ENCODE results near the gene CHRDL2. TPM values are rescaled to one million over a fixed set of nuclear protein-coding genes. Genes with fewer than 3 reads are reported as not detected.

The CHRDL2 gene, protein sequence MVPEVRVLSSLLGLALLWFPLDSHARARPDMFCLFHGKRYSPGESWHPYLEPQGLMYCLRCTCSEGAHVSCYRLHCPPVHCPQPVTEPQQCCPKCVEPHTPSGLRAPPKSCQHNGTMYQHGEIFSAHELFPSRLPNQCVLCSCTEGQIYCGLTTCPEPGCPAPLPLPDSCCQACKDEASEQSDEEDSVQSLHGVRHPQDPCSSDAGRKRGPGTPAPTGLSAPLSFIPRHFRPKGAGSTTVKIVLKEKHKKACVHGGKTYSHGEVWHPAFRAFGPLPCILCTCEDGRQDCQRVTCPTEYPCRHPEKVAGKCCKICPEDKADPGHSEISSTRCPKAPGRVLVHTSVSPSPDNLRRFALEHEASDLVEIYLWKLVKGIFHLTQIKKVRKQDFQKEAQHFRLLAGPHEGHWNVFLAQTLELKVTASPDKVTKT
- polyA plus RNA-seq (2011; rRNA removed) = 0.09 TPM in 1 of 2 replicates, not detected in the other
- polyA minus RNA-seq (2011; rRNA and poly(A)+ RNA removed) = not detected in 2 replicates

DNA sequence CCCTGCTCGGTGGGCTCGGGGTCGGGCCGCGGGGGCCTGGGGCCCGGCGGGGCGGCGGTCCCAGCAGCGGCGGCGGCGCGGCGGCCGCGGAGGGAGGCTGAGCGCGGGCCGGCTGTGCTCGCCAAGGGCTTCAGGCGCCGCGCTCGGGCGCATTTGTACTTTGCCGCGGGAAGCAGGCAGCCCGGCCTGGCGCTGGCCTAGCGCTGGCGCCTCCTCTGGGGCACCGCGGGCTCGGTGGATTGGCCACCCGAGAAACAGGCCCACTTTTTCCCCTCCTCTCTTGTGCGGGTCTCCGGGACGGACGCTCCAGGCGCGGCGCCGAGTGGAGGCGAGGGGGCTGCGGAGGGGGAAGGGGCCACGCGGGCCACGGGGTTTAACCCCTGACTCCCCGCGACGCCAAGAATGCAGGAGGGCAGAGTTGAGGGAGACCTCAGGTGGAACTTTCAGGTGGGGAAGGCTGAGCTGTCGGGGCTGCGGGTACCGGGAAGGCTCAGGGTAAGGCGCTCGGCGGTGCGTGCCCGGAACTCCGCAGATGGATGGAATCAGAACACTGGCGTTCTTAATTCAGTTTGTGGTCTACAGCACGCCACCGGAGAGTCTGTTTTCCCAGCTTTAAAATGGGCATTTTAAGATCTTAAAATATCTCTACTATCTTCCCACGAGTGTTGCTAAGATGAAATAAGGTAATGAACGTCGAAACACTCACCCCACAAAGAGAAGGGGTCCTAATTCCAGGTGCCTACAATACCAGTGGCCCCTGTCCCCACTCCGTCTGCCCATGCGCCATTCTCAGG, at the start of gene CHRDL2:
TSS of gene CHRDL2 (minus strand) at position 126 of the 794 bp plus-strand sequence. CDS start 538 bp downstream, outside the sequence.
- Histone ChIP-seq H3K36me3 (ENCODE audit: control insufficient read depth, insufficient read depth, low read length) (no peaks in the 10 kb centered on the region), H3K27me3 (ENCODE audit: control insufficient read depth, insufficient read depth, low read length) (peaks cover 48% of the 10 kb centered on the region), H3K4me3 (ENCODE audit: low read depth, low read length) (peak within 1 kb of the TSS; percentile 33)
- TF ChIP-seq, protein P1, sequence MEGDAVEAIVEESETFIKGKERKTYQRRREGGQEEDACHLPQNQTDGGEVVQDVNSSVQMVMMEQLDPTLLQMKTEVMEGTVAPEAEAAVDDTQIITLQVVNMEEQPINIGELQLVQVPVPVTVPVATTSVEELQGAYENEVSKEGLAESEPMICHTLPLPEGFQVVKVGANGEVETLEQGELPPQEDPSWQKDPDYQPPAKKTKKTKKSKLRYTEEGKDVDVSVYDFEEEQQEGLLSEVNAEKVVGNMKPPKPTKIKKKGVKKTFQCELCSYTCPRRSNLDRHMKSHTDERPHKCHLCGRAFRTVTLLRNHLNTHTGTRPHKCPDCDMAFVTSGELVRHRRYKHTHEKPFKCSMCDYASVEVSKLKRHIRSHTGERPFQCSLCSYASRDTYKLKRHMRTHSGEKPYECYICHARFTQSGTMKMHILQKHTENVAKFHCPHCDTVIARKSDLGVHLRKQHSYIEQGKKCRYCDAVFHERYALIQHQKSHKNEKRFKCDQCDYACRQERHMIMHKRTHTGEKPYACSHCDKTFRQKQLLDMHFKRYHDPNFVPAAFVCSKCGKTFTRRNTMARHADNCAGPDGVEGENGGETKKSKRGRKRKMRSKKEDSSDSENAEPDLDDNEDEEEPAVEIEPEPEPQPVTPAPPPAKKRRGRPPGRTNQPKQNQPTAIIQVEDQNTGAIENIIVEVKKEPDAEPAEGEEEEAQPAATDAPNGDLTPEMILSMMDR (IDR thresholded peaks at IDR 0.05; ENCODE audit: insufficient read depth, low read depth, low read length) = 0 out of 2 replicates have a peak, but pooled peaks have one; percentile 19
- POLR2A ChIA-PET = interaction anchor here (0.7 kb wide), 1 partner anchor 20 kb away, joined by 5 read pairs; no protein-coding TSS in a partner anchor
- CTCF ChIA-PET = interaction anchor here (1.6 to 2.1 kb wide), 2 partner anchors 13 to 85 kb away, joined by 3 to 7 read pairs; no protein-coding TSS in a partner anchor
- DNase-seq (ENCODE audit: low read depth) = no peak

DNA sequence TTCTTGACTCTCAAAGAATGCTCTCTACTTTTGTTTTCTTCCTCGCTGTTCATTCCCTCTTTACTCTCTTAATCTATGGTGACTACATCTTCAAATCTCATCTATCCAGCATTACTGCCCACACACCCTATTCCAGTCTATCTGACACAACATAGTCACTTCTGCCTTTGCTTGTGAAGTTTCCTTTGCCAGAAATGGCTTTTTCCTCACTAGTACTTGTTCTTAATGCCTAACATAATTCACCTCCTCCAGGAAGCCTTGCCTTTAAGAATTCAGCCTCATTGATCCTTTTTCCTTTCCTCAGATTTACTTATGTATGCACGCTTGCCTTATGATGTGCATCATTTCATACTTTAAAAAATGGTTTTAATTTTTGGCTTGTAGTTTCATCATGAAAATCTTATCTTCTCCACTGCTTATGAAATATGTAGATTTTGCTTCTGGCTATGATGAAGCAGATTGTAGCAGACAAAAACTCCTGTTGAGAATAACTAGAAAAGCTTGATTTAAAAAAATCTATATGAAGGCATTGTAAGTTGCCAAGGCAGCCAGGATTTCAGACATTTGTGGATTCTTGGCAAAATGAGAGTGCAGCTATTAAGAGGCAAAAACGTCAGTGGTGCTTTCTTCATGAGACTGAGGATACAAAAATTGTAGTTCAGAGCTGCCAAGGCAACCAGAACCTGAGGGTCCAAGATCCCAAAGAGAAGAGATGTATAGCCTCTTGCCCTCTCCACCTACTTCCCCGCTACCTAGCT, 49.2 kb upstream of the CHRDL2 start:
- ChIA-PET CTCF (interaction anchor here (0.8 to 1.0 kb wide), 2 partner anchors 17 to 164 kb away, joined by 3 read pairs; no protein-coding TSS in a partner anchor), POLR2A (interaction anchor here (0.5 kb wide), 1 partner anchor 1690 kb away, joined by 8 read pairs; no protein-coding TSS in a partner anchor)
- H3K36me3 ChIP-seq (ENCODE audit: control insufficient read depth, insufficient read depth, low read length) = no peaks in the 10 kb centered on the region
- DNase-seq (ENCODE audit: low read depth) = no peak
- no peak overlapping the region for H3K4me3 ChIP-seq (ENCODE audit: low read depth, low read length)
- TF ChIP-seq, protein P1 (IDR thresholded peaks at IDR 0.05; ENCODE audit: insufficient read depth, low read depth, low read length) = no peak
- no peaks in the 10 kb centered on the region for H3K27me3 ChIP-seq (ENCODE audit: control insufficient read depth, insufficient read depth, low read length)

DNA sequence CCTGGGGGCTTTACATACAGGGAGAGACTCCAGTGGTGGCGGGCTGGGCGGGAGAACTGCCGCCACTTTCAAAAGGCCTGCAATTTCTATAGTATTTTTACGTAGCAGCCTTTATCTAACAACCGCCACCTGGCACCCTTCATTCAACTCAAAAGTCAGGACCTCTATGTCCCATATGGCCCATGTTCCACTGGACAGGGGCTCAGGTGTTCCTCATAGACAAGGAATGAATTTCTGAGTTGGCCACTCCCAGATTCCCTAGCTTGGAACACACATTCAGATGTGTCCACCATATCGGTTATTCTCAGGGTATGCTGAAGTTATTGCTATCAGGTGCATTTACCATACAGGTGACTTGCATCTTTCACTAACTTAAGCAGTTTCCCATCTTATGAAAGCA, 47.4 kb upstream of the CHRDL2 start:
- ChIA-PET POLR2A (no interaction called here), CTCF (interaction anchor here (1.4 kb wide), 1 partner anchor 10 kb away, joined by 3 read pairs; no protein-coding TSS in a partner anchor)
- Histone ChIP-seq H3K4me3 (ENCODE audit: low read depth, low read length) (no peak overlapping the region), H3K36me3 (ENCODE audit: control insufficient read depth, insufficient read depth, low read length) (no peaks in the 10 kb centered on the region), H3K27me3 (ENCODE audit: control insufficient read depth, insufficient read depth, low read length) (no peaks in the 10 kb centered on the region)
- TF ChIP-seq, protein P1 (IDR thresholded peaks at IDR 0.05; ENCODE audit: insufficient read depth, low read depth, low read length) = no peak
- DNase-seq (ENCODE audit: low read depth) = no peak

DNA sequence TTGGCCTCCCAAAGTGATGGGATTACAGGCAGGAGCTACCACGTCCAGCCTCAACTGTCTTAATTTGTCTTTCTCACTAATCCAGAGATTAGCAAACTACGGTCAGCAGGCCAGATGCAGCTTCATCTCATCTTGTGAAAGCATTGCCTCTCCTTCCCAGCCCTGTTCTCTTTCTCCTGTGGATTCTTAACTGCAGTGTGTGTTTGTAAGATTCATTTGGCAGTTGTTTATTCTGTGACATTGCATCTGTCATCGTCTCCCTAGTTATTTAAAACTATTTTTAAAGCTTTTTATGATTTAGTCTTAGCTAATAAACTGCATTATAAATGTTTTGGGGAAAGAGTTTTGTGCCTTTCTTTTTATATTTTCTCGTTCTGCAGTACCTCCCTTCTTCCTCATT, 46.7 kb upstream of the CHRDL2 start:
- Histone ChIP-seq H3K4me3 (ENCODE audit: low read depth, low read length) (no peak overlapping the region), H3K36me3 (ENCODE audit: control insufficient read depth, insufficient read depth, low read length) (no peaks in the 10 kb centered on the region), H3K27me3 (ENCODE audit: control insufficient read depth, insufficient read depth, low read length) (no peaks in the 10 kb centered on the region)
- ChIA-PET POLR2A (no interaction called here), CTCF (interaction anchor here (1.4 kb wide), 1 partner anchor 11 kb away, joined by 3 read pairs; no protein-coding TSS in a partner anchor)
- TF ChIP-seq, protein P1 (IDR thresholded peaks at IDR 0.05; ENCODE audit: insufficient read depth, low read depth, low read length) = no peak
- no peak for DNase-seq (ENCODE audit: low read depth)
